Body of pancreas (tissue), 4 donors: ENCODE measurements around the gene THPO. TPM values are rescaled to one million over a fixed set of nuclear protein-coding genes. Genes with fewer than 3 reads are reported as not detected.

Source experiments
- ATAC-seq: fragments of 150-250 bp; one replicate; pipeline ENCODE4 v1.9.1; 2016
- DNase-seq, 4 donors: peaks; one replicate each; pipeline ENCODE4 v3.0.0-alpha.2; 2019
- H3K27ac ChIP-seq, 4 donors: fragments of 200-600 bp; sonication (generic); 1 replicate in 3 of 4; 2 replicates in 1 of 4; pipeline versions ENCODE4 v1.5.1 to v1.6.1; 2016 to 2019; ENCODE audit warnings: mild to moderate bottlenecking in 1 of 4, mixed read lengths in 1 of 4, moderate library complexity in 1 of 4
- H3K27me3 ChIP-seq, 2 donors: fragments of 200-600 bp; sonication (generic); one replicate each; pipeline ENCODE4 v1.6.0; 2016; ENCODE audit warnings: mild to moderate bottlenecking in 1 of 2
- H3K36me3 ChIP-seq, 2 donors: fragments of 200-600 bp; sonication (generic); replicated peaks in 1 of 2; 2 replicates each; pipeline ENCODE4 v1.5.1; 2016; ENCODE audit warnings: low read depth in 2 of 2; ENCODE audit not compliant: insufficient read depth in 1 of 2
- H3K4me1 ChIP-seq: fragments of 200-600 bp; sonication (generic); one replicate; pipeline ENCODE4 v1.6.0; 2016
- H3K4me3 ChIP-seq, 2 donors: fragments of 200-600 bp; sonication (generic); 1 replicate in 1 of 2; 2 replicates in 1 of 2; pipeline ENCODE4 v1.5.1; 2016 to 2019
- H3K9me3 ChIP-seq, 3 donors: fragments of 200-600 bp; sonication (generic); 1 replicate in 2 of 3; 2 replicates in 1 of 3; pipeline ENCODE4 v1.5.1; 2016
- CTCF ChIP-seq, 7 experiments: fragments of 450-650 bp in 4 of 7; fragments of 200-600 bp in 3 of 7; sonication (generic) in 3 of 7; IDR thresholded peaks; one replicate each; pipeline ENCODE4 v1.5.1; 2016 to 2019; ENCODE audit warnings: antibody characterized with exemption in 7 of 7
- POLR2A ChIP-seq, 3 donors: fragments of 450-650 bp; IDR thresholded peaks; one replicate each; pipeline ENCODE4 v1.6.1; 2016; ENCODE audit warnings: antibody characterized with exemption in 3 of 3, mild to moderate bottlenecking in 2 of 3
- WGBS, 2 donors: methylation state at CpG; one replicate each; pipeline ENCODE4 v1.1.5; 2017; 5-methylcytosine and 5-hydroxymethylcytosine counted together
- intact Hi-C: fragments of 100-400 bp; cut with DNase I; formaldehyde crosslinking; loops from one replicate; pipeline ENCODE4 v1.15.1; 2023
- total RNA-seq, 2 donors: library from RNA; depleted of rRNA; stranded (reverse); fragments of >200 nt; gene quantifications; one replicate each; pipeline ENCODE4 v1.1.0, GENCODE V29; 2016

The THPO gene
- total RNA-seq, 2 donors from 2014 or later: not detected

- no peak overlapping the region for H3K4me3 ChIP-seq
- intact Hi-C loops: no loop called here
- H3K9me3 ChIP-seq: no peaks in the 10 kb centered on the region
- H3K4me1 ChIP-seq: peaks cover 35% of the 10 kb centered on the region
- DNase-seq: no peak
- ATAC-seq: no peak
- TF ChIP-seq CTCF (IDR thresholded peaks at IDR 0.05) (no peak), POLR2A (IDR thresholded peaks at IDR 0.05) (no peak)
- H3K36me3 ChIP-seq: no peaks in the 10 kb centered on the region
- 83 to 87% methylated on average over 12 of the region's 12 CpGs for WGBS, 2 donors
- H3K27ac ChIP-seq: no peak overlapping the region
- H3K27me3 ChIP-seq: no peaks in the 10 kb centered on the region
Measured at GRCh38 chr3:184375747-184376461, 2.1 kb downstream of the THPO start.

- DNase-seq (no peak), ATAC-seq (no peak)
- WGBS, 2 donors: 84 to 90% methylated on average over 5 to 6 of the region's 6 CpGs
- H3K27me3 ChIP-seq: no peaks in the 10 kb centered on the region
- H3K9me3 ChIP-seq: no peaks in the 10 kb centered on the region
- H3K27ac ChIP-seq: no peak overlapping the region
- intact Hi-C loops: loop anchor here (5.0 kb wide), 1 partner anchor 164 kb away; no protein-coding TSS in a partner anchor
- peaks cover 35% of the 10 kb centered on the region for H3K4me1 ChIP-seq
- TF ChIP-seq CTCF (IDR thresholded peaks at IDR 0.05): no peak
- TF ChIP-seq POLR2A (IDR thresholded peaks at IDR 0.05): no peak
- H3K36me3 ChIP-seq: no peaks in the 10 kb centered on the region
- no peak overlapping the region for H3K4me3 ChIP-seq
Measured at GRCh38 chr3:184373422-184373821, 4.6 kb downstream of the THPO start.

GRCh38 chr3:184372911-184373310 lies 5.1 kb downstream of the THPO start:
- no peak for TF ChIP-seq CTCF (IDR thresholded peaks at IDR 0.05)
- no peak for TF ChIP-seq POLR2A (IDR thresholded peaks at IDR 0.05)
- Histone ChIP-seq H3K4me1 (peaks cover 32% of the 10 kb centered on the region), H3K27ac (no peak overlapping the region), H3K27me3 (no peaks in the 10 kb centered on the region), H3K9me3 (no peaks in the 10 kb centered on the region), H3K4me3 (no peak overlapping the region), H3K36me3 (peaks cover 0 to under 1% of the 10 kb centered on the region in 2 donors)
- DNase-seq (no peak), ATAC-seq (no peak)
- WGBS, 2 donors: 73 to 85% methylated on average over 5 of the region's 5 CpGs
- intact Hi-C loops: loop anchor here (5.0 kb wide), 1 partner anchor 164 kb away; no protein-coding TSS in a partner anchor

GRCh38 chr3:184372296-184372821 lies 5.6 kb downstream of the THPO start:
- TF ChIP-seq POLR2A (IDR thresholded peaks at IDR 0.05): no peak
- no peak for TF ChIP-seq CTCF (IDR thresholded peaks at IDR 0.05)
- peak overlapping the region in 1 of 4 donors; percentile 9 for H3K27ac ChIP-seq

More at GRCh38 chr3:184372296-184372821, 5.6 kb downstream of the THPO start:
- 67 to 71% methylated on average over 8 of the region's 8 CpGs for WGBS, 2 donors
- no peak overlapping the region for H3K4me3 ChIP-seq
- ATAC-seq (no peak), DNase-seq (no peak)
- H3K9me3 ChIP-seq: no peaks in the 10 kb centered on the region
- intact Hi-C loops: loop anchor here (5.0 kb wide), 1 partner anchor 165 kb away; no protein-coding TSS in a partner anchor
- peaks cover 26% of the 10 kb centered on the region for H3K4me1 ChIP-seq
- peaks cover 0 to 4% of the 10 kb centered on the region in 2 donors for H3K36me3 ChIP-seq
- H3K27me3 ChIP-seq: no peaks in the 10 kb centered on the region
